Panc1 (cell line): Measurements from ENCODE around the gene MYG1. TPM values are rescaled to one million over a fixed set of nuclear protein-coding genes. Genes with fewer than 3 reads are reported as not detected.
A peak's percentile ranks its signal among the peaks of the same experiment; 100 is the strongest.
"Not testable (repeated sequence)": the region's sequence is repeated elsewhere in the genome, so short reads cannot be mapped to it uniquely, and the experiment has no call there.

Experiments
- ATAC-seq: fragments of 200-7000 bp; cut with Tn5 transposase; 2 replicates; pipeline ENCODE4 v1.9.1; 2020; ENCODE audit warnings: mild to moderate bottlenecking, moderate library complexity
- BruUV-seq: library from RNA; stranded (reverse); fragments of 400-500 nt; replicated peaks from 2 replicates; lab custom pipeline; 2021; lab: Mats Ljungman, UMichigan
- CTCF ChIA-PET: fragments of 300-600 bp; sonication (Branson Sonifier 250); formaldehyde crosslinking; loops from one replicate; lab custom pipeline; 2022; ENCODE audit warnings: antibody characterized with exemption; lab: Charles Lee
- POLR2A ChIA-PET: fragments of 300-600 bp; sonication (Branson Sonifier 250); formaldehyde crosslinking; loops from one replicate; lab custom pipeline; 2022; ENCODE audit warnings: antibody characterized with exemption; lab: Charles Lee
- DNase-seq: peaks from one replicate; pipeline ENCODE4 v3.0.0-alpha.2; 2010; ENCODE audit warnings: low read depth, low spot score
- H3K27ac ChIP-seq: 2 replicates; pipeline ENCODE4 v1.5.1; 2011; ENCODE audit warnings: mild to moderate bottlenecking, low read length, inconsistent platforms
- H3K27me3 ChIP-seq: fragments of 200-500 bp; sonication (Bioruptor generic); 2 replicates; pipeline ENCODE4 v1.6.0; 2014; ENCODE audit warnings: low read length, inconsistent platforms; ENCODE audit not compliant: control insufficient read depth, insufficient read depth
- H3K36me3 ChIP-seq: fragments of 200-500 bp; sonication (Bioruptor generic); 2 replicates; pipeline ENCODE4 v1.5.1; 2014; ENCODE audit warnings: inconsistent platforms, mild to moderate bottlenecking, low read length, moderate library complexity; ENCODE audit not compliant: control insufficient read depth, insufficient read depth
- H3K4me1 ChIP-seq: 2 replicates; pipeline ENCODE4 v1.5.1; 2011; ENCODE audit warnings: inconsistent platforms, mild to moderate bottlenecking, low read length, moderate library complexity; ENCODE audit not compliant: control insufficient read depth, insufficient read depth
- H3K4me3 ChIP-seq, 2 experiments: 2 replicates each; pipeline ENCODE4 v1.5.1; 2011 to 2012; ENCODE audit warnings: low read depth in 2 of 2, low read length in 2 of 2, mild to moderate bottlenecking in 2 of 2, inconsistent platforms in 1 of 2, moderate library complexity in 1 of 2
- H3K9me3 ChIP-seq: fragments of 200-500 bp; sonication (Bioruptor generic); 2 replicates; pipeline ENCODE4 v1.5.1; 2014; ENCODE audit warnings: low read depth, mild to moderate bottlenecking, inconsistent platforms, low read length, moderate library complexity; ENCODE audit not compliant: control insufficient read depth, insufficient read depth
- CTCF ChIP-seq: fragments of 450-650 bp; IDR thresholded peaks from 2 replicates; pipeline ENCODE4 v1.5.1; 2017; ENCODE audit warnings: mild to moderate bottlenecking
- POLR2AphosphoS5 ChIP-seq: IDR thresholded peaks from 2 replicates; pipeline ENCODE4 v1.6.1; 2012; ENCODE audit warnings: mild to moderate bottlenecking, low read depth, low read length, moderate library complexity
- REST ChIP-seq, 2 experiments: IDR thresholded peaks; 2 replicates each; pipeline ENCODE4 v1.6.1; 2011 to 2012; ENCODE audit warnings: low read depth in 2 of 2, control low read depth in 1 of 2, low read length in 1 of 2, mild to moderate bottlenecking in 1 of 2, moderate library complexity in 1 of 2; ENCODE audit not compliant: insufficient read depth in 1 of 2
- SIN3A ChIP-seq: IDR thresholded peaks from 2 replicates; pipeline ENCODE4 v1.6.1; 2012; ENCODE audit warnings: low read depth, mild to moderate bottlenecking, low read length, moderate library complexity, borderline replicate concordance; ENCODE audit not compliant: insufficient read depth
- TCF7L2 ChIP-seq: IDR thresholded peaks from 2 replicates; pipeline ENCODE4 v1.6.1; 2011; ENCODE audit warnings: mild to moderate bottlenecking, low read depth, low read length, inconsistent platforms
- in situ Hi-C: cut with HindIII; loops from 2 replicates; pipeline ENCODE4 v1.10.0; 2016; ENCODE audit warnings: low sequenced_read_pairs, low pct_unique_long_range_greater_than_20kb
- intact Hi-C: fragments of 100-400 bp; cut with micrococcal nuclease; formaldehyde crosslinking; loops from one replicate; pipeline ENCODE4 v1.10.0; 2022; ENCODE audit not compliant: unreplicated experiment
- total RNA-seq: library from RNA; stranded (reverse); gene quantifications from one replicate; pipeline ENCODE4 v1.2.1, GENCODE V29; 2021; ENCODE audit not compliant: unreplicated experiment

Gene MYG1
- total RNA-seq, 1 experiment from 2014 or later, result 77.4 TPM

GRCh38 chr12:53295070-53295890 is 4.2 kb upstream of the MYG1 start, which contains the start of gene PFDN5:
PFDN5 (plus strand) TSS chr12:53295542; CDS start chr12:53295568, 26 bp downstream.
- no TSS peak for BruUV-seq
- no peaks in the 10 kb centered on the region for H3K27me3 ChIP-seq
- TF ChIP-seq TCF7L2, result no peak
- TF ChIP-seq REST (IDR thresholded peaks at IDR 0.05; ENCODE audit: insufficient read depth in 1 of 2, low read depth in 2 of 2, low read length in 1 of 2), result 0 out of 4 replicates have a peak, but pooled peaks of 1 of the 2 experiments have one; percentile 24
- peak; percentile 87 for TF ChIP-seq POLR2AphosphoS5
- intact Hi-C loops (no loop called here), in situ Hi-C loops (no loop called here)
- peaks cover 33% of the 10 kb centered on the region for H3K4me1 ChIP-seq
- ATAC-seq (peak; percentile 90), DNase-seq (peak; percentile 85)
- H3K9me3 ChIP-seq, result no peaks in the 10 kb centered on the region
- H3K4me3 ChIP-seq, result peak within 1 kb of the TSS; percentile 69 to 95
- peak within 1 kb of the TSS; percentile 95 for H3K27ac ChIP-seq
- ChIA-PET CTCF (interaction anchor here (0.6 to 1.2 kb wide), 3 partner anchors 26 to 106 kb away, joined by 3 to 5 read pairs (median 4); partner anchors contain the start of gene AAAS), POLR2A (interaction anchor here (0.6 to 1.5 kb wide), 3 partner anchors 16 to 59 kb away, joined by 4 to 17 read pairs (median 6); partner anchors contain the start of gene AAAS)
- peaks cover 3% of the 10 kb centered on the region; the same call in 1 of the 2 replicates for H3K36me3 ChIP-seq

- CTCF ChIA-PET, result interaction anchor here (0.6 to 1.2 kb wide), 3 partner anchors 25 to 106 kb away, joined by 3 to 5 read pairs (median 4); partner anchors contain the start of gene AAAS
- no peaks in the 10 kb centered on the region for H3K9me3 ChIP-seq
- ATAC-seq, result no peak
- no peak for DNase-seq
- H3K4me3 ChIP-seq, result peak overlapping the region; percentile 69 to 95
- in situ Hi-C loops (no loop called here), intact Hi-C loops (no loop called here)
- TSS peak; percentile 85 for BruUV-seq
- H3K36me3 ChIP-seq, result peaks cover 3% of the 10 kb centered on the region; the same call in 1 of the 2 replicates
- peaks cover 38% of the 10 kb centered on the region for H3K4me1 ChIP-seq
- H3K27ac ChIP-seq, result peak overlapping the region; percentile 95
- no peak for TF ChIP-seq TCF7L2
- no peak for TF ChIP-seq POLR2AphosphoS5
- no peak for TF ChIP-seq REST (IDR thresholded peaks at IDR 0.05; ENCODE audit: insufficient read depth in 1 of 2, low read depth in 2 of 2, low read length in 1 of 2)
- no peak for TF ChIP-seq CTCF
- TF ChIP-seq SIN3A, result no peak
- POLR2A ChIA-PET, result interaction anchor here (0.6 to 1.5 kb wide), 3 partner anchors 17 to 60 kb away, joined by 4 to 17 read pairs (median 6); partner anchors contain the start of gene AAAS
- no peaks in the 10 kb centered on the region for H3K27me3 ChIP-seq
Observed at GRCh38 chr12:53295891-53296219, 3.6 kb upstream of the MYG1 start.

- intact Hi-C loops, H3K9me3 ChIP-seq, in situ Hi-C loops, H3K27me3 ChIP-seq, H3K4me3 ChIP-seq, DNase-seq, H3K36me3 ChIP-seq, ATAC-seq, BruUV-seq: not testable (repeated sequence)
- 0 out of 2 replicates have a peak overlapping the region, but pooled peaks have one; percentile 95 for H3K27ac ChIP-seq
- ChIA-PET CTCF (interaction anchor here (1.2 kb wide), 1 partner anchor 24 kb away, joined by 3 read pairs; the partner anchor contains the start of gene AAAS), POLR2A (interaction anchor here (0.5 kb wide), 1 partner anchor 23 kb away, joined by 6 read pairs; no protein-coding TSS in a partner anchor)
- H3K4me1 ChIP-seq, result peaks cover 38% of the 10 kb centered on the region
Observed at GRCh38 chr12:53297106-53297505, 2.4 kb upstream of the MYG1 start.
